ENCODE data around the gene GALNT2.

Gene GALNT2

GRCh38 chr1:230251644-230252191 is 184.7 kb downstream of the GALNT2 start:
- no peak for DNase-seq (ENCODE audit: low read depth in 1 of 2, low spot score in 1 of 2)

GRCh38 chr1:230253150-230253549 is 186.1 kb downstream of the GALNT2 start:
- no peak for DNase-seq (ENCODE audit: low read depth in 1 of 2, low spot score in 1 of 2)

GRCh38 chr1:230254265-230254664 is 187.2 kb downstream of the GALNT2 start:
- DNase-seq (ENCODE audit: low read depth in 1 of 2, low spot score in 1 of 2) = no peak

- no peak for DNase-seq (ENCODE audit: low read depth in 1 of 2, low spot score in 1 of 2)
Measured at GRCh38 chr1:230255116-230255515, 188.1 kb downstream of the GALNT2 start.

GRCh38 chr1:230255991-230256390 is 189.0 kb downstream of the GALNT2 start:
- DNase-seq (ENCODE audit: low read depth in 1 of 2, low spot score in 1 of 2) = no peak

- no peak for DNase-seq (ENCODE audit: low read depth in 1 of 2, low spot score in 1 of 2)
Measured at GRCh38 chr1:230256896-230257295, 189.9 kb downstream of the GALNT2 start.

GRCh38 chr1:230259621-230260020 is 192.6 kb downstream of the GALNT2 start:
- no peak for DNase-seq (ENCODE audit: low read depth in 1 of 2, low spot score in 1 of 2)

GRCh38 chr1:230260831-230261230 is 193.8 kb downstream of the GALNT2 start:
- no peak for DNase-seq (ENCODE audit: low read depth in 1 of 2, low spot score in 1 of 2)

GRCh38 chr1:230261928-230262650 is 195.1 kb downstream of the GALNT2 start:
- no peak for DNase-seq (ENCODE audit: low read depth in 1 of 2, low spot score in 1 of 2)

- no peak for DNase-seq (ENCODE audit: low read depth in 1 of 2, low spot score in 1 of 2)
Measured at GRCh38 chr1:230262867-230263567, 196.0 kb downstream of the GALNT2 start.

GRCh38 chr1:230263568-230264195 is 196.6 kb downstream of the GALNT2 start:
- DNase-seq (ENCODE audit: low read depth in 1 of 2, low spot score in 1 of 2) = no peak

- no peak for DNase-seq (ENCODE audit: low read depth in 1 of 2, low spot score in 1 of 2)
Measured at GRCh38 chr1:230264342-230264741, 197.3 kb downstream of the GALNT2 start.

- no peak for DNase-seq (ENCODE audit: low read depth in 1 of 2, low spot score in 1 of 2)
Measured at GRCh38 chr1:230265200-230266115, 198.4 kb downstream of the GALNT2 start.

- no peak for DNase-seq (ENCODE audit: low read depth in 1 of 2, low spot score in 1 of 2)
Measured at GRCh38 chr1:230266456-230266855, 199.4 kb downstream of the GALNT2 start.

GRCh38 chr1:230267338-230268065 is 200.5 kb downstream of the GALNT2 start:
- DNase-seq (ENCODE audit: low read depth in 1 of 2, low spot score in 1 of 2) = no peak

GRCh38 chr1:230268371-230269170 is 201.5 kb downstream of the GALNT2 start:
- DNase-seq (ENCODE audit: low read depth in 1 of 2, low spot score in 1 of 2) = no peak

GRCh38 chr1:230270185-230270558 is 203.1 kb downstream of the GALNT2 start:
- no peak for DNase-seq (ENCODE audit: low read depth in 1 of 2, low spot score in 1 of 2)

- DNase-seq (ENCODE audit: low read depth in 1 of 2, low spot score in 1 of 2) = no peak
Measured at GRCh38 chr1:230270559-230271281, 203.7 kb downstream of the GALNT2 start.

All from stimulated activated CD4-positive, alpha-beta T cell treated with anti-CD3 and anti-CD28 coated beads, Interleukin-15, amount 100 ng/mL, for 1 hour (primary cell).